GM19324 (cell line): ENCODE results near the gene SRSF9.
"Not testable (repeated sequence)": the region's sequence is repeated elsewhere in the genome, so short reads cannot be mapped to it uniquely, and the experiment has no call there.

Experiments
- ATAC-seq: cut with Tn5 transposase; IDR thresholded peaks from one replicate; pipeline ENCODE4 v1.9.1; 2021; ENCODE audit warnings: mild to moderate bottlenecking, moderate library complexity; ENCODE audit not compliant: unreplicated experiment, low FRiP score

Gene SRSF9

GRCh38 chr12:120453060-120453750, 16.3 kb downstream of the SRSF9 start:
- ATAC-seq: no peak

- ATAC-seq: not testable (repeated sequence)
Measured at GRCh38 chr12:120452524-120452923, 17.0 kb downstream of the SRSF9 start.

DNA sequence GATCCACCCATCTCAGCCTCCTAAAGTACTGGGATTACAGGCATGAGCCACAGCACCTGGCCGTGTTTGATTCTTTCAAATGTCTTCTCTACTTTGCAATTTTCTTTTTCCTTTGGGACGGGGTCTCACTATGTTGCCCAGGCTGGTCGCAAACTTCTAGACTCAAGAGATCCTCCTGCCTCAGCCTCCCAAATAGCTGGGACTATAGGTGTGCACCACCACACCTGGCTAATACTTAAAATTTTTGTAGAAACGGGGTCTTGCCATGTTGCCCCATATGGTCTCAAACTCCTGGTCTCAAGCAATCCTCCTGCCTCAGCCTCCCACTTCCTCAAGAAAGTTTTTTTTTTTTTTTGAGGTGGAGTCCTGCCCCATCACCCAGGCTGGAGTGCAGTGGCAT, 21.6 kb downstream of the SRSF9 start:
- no peak for ATAC-seq

DNA sequence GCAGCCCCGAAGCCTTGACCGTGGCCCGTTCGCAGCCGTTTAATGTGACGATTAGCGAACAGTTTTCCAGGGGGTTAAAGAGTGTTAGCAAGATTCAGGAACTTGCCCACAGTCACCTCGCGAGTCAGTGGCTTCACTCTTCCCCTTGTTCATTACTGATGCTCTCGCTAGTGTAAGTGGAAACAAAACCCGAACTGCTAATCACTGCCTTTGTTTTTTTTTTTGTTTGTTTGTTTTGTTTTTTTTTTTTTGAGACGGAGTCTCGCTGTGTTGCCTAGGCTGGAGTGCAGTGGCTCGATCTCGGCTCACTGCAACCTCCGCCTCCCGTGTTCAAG, 22.7 kb downstream of the SRSF9 start:
- ATAC-seq: not testable (repeated sequence)

DNA sequence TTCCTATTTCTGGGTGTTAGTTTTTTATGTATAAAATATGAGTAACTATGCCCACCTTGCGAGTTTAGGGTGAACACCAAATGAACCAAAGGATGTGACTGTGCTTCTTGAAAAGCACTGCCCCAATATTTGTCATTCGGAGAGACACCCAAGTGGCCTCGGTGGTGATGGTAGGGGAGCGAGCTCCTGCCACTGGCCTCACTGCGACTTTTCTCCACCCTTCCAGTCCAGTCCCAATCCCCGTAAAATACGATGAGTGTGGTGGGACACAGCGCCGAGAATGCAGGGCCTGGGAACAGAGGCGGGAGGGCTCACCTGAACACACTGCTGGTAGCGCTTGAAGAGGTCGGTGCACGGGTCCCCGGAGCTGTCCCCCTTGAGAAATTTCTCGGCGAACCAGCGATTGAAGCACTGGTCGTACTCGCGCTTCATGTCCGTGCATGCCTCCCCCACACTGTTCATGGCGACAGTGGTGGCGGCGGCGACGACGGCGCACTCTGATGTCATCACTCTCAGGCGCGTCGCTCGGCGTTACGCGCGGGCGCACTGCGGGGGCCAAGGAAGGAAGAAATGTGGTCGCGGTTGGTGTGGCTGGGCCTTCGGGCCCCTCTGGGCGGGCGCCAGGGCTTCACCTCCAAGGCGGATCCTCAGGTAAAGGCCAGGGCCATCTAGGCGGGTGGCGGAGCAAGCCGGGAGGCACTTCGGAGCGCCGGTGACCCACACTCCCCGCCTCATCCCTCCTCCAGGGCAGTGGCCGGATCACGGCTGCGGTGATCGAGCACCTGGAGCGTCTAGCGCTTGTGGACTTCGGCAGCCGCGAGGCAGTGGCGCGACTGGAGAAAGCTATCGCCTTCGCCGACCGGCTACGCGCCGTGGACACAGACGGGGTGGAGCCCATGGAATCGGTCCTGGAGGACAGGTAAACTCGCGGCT, 23.4 kb downstream of the SRSF9 start, which contains the start of the genes GATC and TRIAP1:
Gene GATC, plus strand, starts transcription at position 534 of the 933 bp plus-strand sequence. Its CDS starts 37 bp downstream, at position 571.
Gene TRIAP1, minus strand, starts transcription at position 474 of the 933 bp plus-strand sequence. Its CDS starts 12 bp downstream, at position 462.
- ATAC-seq: peak; percentile 93

DNA sequence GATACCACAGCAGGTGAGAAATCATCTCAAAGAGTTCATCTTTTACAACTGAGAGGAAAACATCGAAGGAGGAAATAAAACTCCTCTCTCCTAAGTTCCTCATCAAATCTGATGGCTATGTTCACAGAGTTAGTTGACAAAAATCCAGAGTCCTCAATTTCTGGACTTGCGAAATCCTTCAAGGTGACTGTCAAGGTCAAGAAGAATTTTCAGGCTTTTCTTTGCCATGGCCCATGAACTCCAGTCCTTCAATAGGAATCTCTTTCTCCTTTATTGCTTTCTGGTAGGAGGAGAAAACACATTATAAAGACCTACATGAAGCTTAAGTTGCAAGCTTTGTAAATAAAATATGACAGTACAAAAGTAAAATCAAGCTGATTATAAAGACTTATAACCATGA, 24.9 kb downstream of the SRSF9 start:
- no peak for ATAC-seq

DNA sequence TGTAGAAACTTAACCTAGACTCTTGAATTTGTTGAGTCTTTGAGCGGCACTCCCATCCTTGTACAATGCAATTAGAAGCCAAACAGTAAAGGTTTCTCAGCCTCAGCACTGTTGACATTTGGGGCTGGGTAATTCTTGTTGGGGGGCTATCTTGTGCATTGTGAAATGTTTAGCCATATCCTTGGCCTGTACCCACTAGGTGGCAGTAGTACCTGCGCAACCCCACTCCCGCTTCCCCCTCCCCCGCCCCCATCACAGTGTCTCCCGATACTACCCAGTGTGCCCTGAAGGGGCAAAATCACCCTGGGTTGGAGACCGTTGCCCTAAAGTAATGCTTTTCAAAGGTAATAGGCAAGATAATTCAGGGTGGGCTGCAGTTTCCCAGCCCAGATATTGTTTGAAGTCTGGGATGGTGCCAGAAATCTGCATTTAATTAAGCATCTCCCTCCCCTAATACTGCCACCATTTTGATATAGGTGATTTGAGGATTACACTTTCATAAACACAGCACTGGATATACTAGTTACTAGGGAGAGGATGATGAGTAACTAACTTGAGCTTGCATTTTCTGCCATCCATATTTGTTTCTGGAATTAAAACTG, 29.8 kb downstream of the SRSF9 start:
- ATAC-seq: no peak

DNA sequence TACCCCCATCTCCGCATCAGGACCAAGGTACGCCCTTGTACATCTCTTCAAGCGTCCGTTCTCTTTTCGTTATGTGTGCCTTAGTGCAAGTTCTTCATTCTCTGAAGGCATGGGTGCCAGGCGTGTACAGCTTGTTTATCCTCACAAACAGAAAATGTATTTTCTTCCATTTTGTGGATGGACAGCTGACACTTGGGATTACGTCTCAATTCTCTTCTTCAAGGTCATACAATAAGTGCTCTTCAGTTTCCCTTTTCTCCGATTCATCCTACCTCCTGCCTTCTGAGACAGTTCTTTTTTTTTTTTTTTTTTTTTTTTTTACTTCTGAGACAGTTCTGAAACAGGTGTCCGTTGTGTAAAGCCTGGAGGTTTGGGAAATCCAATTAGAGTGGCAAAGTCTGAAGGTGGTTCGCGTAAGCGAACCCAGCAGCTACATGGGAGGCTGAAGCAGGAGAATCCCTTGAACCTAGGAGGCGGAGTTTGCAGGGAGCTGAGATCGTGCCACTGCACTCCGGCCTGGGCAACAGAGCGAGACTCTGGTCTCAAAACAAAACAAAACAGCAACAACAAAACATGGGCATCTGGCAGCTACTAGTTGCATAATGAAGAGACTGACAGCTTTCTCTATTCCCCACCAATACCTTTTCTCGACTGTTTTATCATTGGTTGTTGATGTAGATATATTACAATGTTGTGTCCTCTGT, 30.9 kb downstream of the SRSF9 start:
- no peak for ATAC-seq

GRCh38 chr12:120437735-120438494, 31.6 kb downstream of the SRSF9 start, which contains the start of gene COX6A1:
COX6A1 (plus strand) TSS chr12:120438113; CDS start chr12:120438127, 14 bp downstream.
- peak; percentile 98 for ATAC-seq

DNA sequence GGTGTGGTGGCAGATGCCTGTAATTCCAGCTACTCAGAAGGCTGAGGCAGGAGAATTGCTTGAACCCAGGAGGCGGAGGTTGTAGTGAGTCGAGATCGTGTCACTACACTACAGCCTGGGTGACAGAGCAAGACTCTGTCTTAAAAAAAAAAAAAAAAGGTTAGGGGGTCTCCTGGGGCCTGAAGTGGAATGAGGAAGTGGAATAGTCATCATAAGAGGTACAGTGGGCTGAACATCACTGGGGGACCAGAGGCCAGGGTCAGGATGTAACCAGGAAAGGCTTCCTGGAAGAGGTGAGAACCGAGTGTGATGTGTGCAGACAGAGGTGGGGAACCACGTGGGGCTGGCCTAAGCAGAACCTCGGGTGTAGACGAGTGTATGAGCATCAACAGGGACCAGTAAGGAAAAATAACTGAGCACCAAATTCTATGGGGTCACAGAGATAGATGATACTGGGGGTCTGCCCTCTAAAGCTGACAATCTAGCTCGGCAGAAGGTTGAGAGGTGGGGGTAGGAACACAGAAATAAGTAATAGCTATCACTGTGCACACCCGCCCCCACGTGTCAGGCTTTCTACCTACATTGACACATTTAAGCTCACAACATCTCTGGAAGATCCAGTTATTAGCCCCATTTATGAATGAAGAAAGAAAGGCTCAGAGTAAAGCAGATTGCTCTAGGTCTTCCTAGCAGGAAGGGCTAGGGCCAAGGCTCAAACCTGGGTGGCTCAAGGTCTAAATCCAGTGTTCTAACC, 36.6 kb downstream of the SRSF9 start:
- no peak for ATAC-seq

GRCh38 chr12:120429368-120429767, 40.2 kb downstream of the SRSF9 start:
- ATAC-seq: no peak

- ATAC-seq: no peak
Measured at GRCh38 chr12:120428597-120429229, 40.8 kb downstream of the SRSF9 start.

DNA sequence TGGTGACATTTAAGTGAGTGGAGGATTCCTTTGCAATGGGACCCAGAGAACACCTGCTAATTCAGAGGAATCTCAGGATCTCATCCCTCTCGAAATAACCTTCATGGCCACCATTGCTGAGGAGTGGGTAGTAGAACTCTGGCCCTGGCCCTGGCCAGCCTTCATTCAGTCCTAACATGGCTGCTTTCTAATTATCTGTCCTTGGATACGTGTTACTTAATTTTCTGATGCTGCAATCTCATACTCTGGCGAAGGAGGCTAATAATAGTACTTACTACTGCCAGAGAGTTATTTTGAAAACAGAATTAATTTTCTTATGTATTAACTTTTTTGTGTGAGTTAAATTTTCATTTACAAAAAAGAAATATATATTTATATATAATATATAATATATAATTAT, 43.8 kb downstream of the SRSF9 start:
- no peak for ATAC-seq

- no peak for ATAC-seq
Measured at GRCh38 chr12:120422892-120423456, 46.6 kb downstream of the SRSF9 start.

- ATAC-seq: no peak
Measured at GRCh38 chr12:120421701-120422100, 47.8 kb downstream of the SRSF9 start.

GRCh38 chr12:120417917-120418580, 51.5 kb downstream of the SRSF9 start:
- ATAC-seq: no peak

GRCh38 chr12:120416490-120417216, 52.9 kb downstream of the SRSF9 start:
- no peak for ATAC-seq
